IPS-18a (cell line): Measurements from ENCODE around the gene SPACA4.

Experiments used
- H3K27ac ChIP-seq: one replicate; pipeline ENCODE4 v1.5.1; 2013; ENCODE audit warnings: low read length
- H3K27me3 ChIP-seq: one replicate; pipeline ENCODE4 v1.6.1; 2013; ENCODE audit warnings: mild to moderate bottlenecking, low read length; ENCODE audit not compliant: control insufficient read depth, insufficient read depth
- H3K36me3 ChIP-seq: one replicate; pipeline ENCODE4 v1.6.1; 2013; ENCODE audit warnings: low read depth, low read length; ENCODE audit not compliant: control insufficient read depth
- H3K4me1 ChIP-seq: one replicate; pipeline ENCODE4 v1.6.1; 2013; ENCODE audit warnings: low read depth, low read length; ENCODE audit not compliant: control insufficient read depth
- H3K4me3 ChIP-seq: one replicate; pipeline ENCODE4 v1.5.1; 2013; ENCODE audit warnings: low read length
- H3K9ac ChIP-seq: one replicate; pipeline ENCODE4 v1.6.1; 2013; ENCODE audit warnings: mild to moderate bottlenecking, low read length, moderate library complexity
- H3K9me3 ChIP-seq: one replicate; pipeline ENCODE4 v1.6.1; 2013; ENCODE audit warnings: low read depth, low read length; ENCODE audit not compliant: control insufficient read depth

Gene SPACA4

GRCh38 chr19:48650974-48651682 lies 44.6 kb downstream of the SPACA4 start:
- Histone ChIP-seq H3K27ac (no peak overlapping the region), H3K4me3 (no peak overlapping the region), H3K4me1 (no peaks in the 10 kb centered on the region), H3K27me3 (no peaks in the 10 kb centered on the region), H3K9ac (no peak overlapping the region), H3K36me3 (no peaks in the 10 kb centered on the region), H3K9me3 (no peaks in the 10 kb centered on the region)

DNA sequence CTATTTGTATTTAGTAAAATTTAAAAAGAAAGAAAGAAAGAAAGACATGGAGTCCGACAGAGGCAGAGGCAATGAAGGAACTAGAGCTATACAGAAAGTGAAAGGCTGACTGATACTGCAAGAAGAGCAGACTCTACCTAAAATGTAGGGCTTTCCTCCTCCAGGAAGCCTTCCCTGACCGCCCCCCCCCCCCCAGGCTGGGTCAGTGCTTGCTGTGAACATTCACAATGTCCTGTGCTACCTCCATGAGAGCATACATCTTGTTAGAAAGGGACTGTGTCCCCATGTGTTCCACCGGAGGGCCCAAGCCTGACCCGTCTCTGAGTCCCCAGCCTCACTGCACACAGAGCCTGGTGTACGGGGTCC lies 45.1 kb downstream of the SPACA4 start:
- Histone ChIP-seq H3K4me3 (no peak overlapping the region), H3K4me1 (no peaks in the 10 kb centered on the region), H3K9ac (no peak overlapping the region), H3K36me3 (no peaks in the 10 kb centered on the region), H3K27ac (no peak overlapping the region), H3K9me3 (no peaks in the 10 kb centered on the region), H3K27me3 (no peaks in the 10 kb centered on the region)

- Histone ChIP-seq H3K27me3 (no peaks in the 10 kb centered on the region), H3K4me3 (no peak overlapping the region), H3K27ac (no peak overlapping the region), H3K9ac (no peak overlapping the region), H3K9me3 (no peaks in the 10 kb centered on the region), H3K4me1 (peaks cover 4% of the 10 kb centered on the region), H3K36me3 (no peaks in the 10 kb centered on the region)
These were observed 47.9 kb downstream of the SPACA4 start for GRCh38 chr19:48654299-48655059.

GRCh38 chr19:48656840-48657474 lies 50.4 kb downstream of the SPACA4 start:
- Histone ChIP-seq H3K4me3 (no peak overlapping the region), H3K9ac (no peak overlapping the region), H3K27ac (no peak overlapping the region), H3K9me3 (no peaks in the 10 kb centered on the region), H3K4me1 (peaks cover 4% of the 10 kb centered on the region), H3K36me3 (no peaks in the 10 kb centered on the region), H3K27me3 (no peaks in the 10 kb centered on the region)
